HepG2 (cell line): Measurements from ENCODE around the gene ARHGAP23. TPM values are rescaled to one million over a fixed set of nuclear protein-coding genes. Genes with fewer than 3 reads are reported as not detected.
"Not testable (repeated sequence)": the region's sequence is repeated elsewhere in the genome, so short reads cannot be mapped to it uniquely, and the experiment has no call there.

Source experiments
- KLF16 ChIP-seq, 2 experiments: sonication (generic) in 1 of 2; formaldehyde crosslinking in 1 of 2; IDR thresholded peaks; 2 replicates each; pipeline versions ENCODE4 v1.6.1 to v1.8.0; 2016 to 2023; ENCODE audit warnings: missing genetic modification reagents in 2 of 2, missing compliant biosample characterization in 1 of 2
- MAX ChIP-seq: IDR thresholded peaks from 2 replicates; pipeline ENCODE4 v1.6.1; 2012; ENCODE audit warnings: inconsistent platforms
- MXI1 ChIP-seq: IDR thresholded peaks from 3 replicates; pipeline ENCODE4 v1.6.1; 2012; ENCODE audit warnings: low read depth, low read length, inconsistent platforms, borderline replicate concordance
- NR2F6 ChIP-seq, 2 experiments: IDR thresholded peaks; 2 replicates each; pipeline ENCODE4 v1.6.1; 2016; ENCODE audit warnings: antibody characterized with exemption in 1 of 2, mild to moderate bottlenecking in 1 of 2
- NRL ChIP-seq: sonication (generic); formaldehyde crosslinking; IDR thresholded peaks from 2 replicates; pipeline ENCODE4 v1.5.0; 2020; ENCODE audit warnings: missing genetic modification reagents, mild to moderate bottlenecking, moderate library complexity, borderline replicate concordance
- RXRA ChIP-seq: sonication (generic); formaldehyde crosslinking; IDR thresholded peaks from 2 replicates; pipeline ENCODE4 v1.5.1; 2020; ENCODE audit warnings: missing genetic modification reagents
- TEAD3 ChIP-seq: optimal IDR thresholded peaks from 2 replicates; pipeline ENCODE3; 2016; ENCODE audit warnings: borderline replicate concordance
- polyA plus RNA-seq, 8 experiments: library from polyadenylated mRNA; depleted of rRNA in 3 of 8; stranded (reverse) in 7 of 8; unstranded in 1 of 8; fragments of >200 nt; fragmentation: Illumina TruSeq in 4 of 8; extraction: Trizol in 4 of 8; gene quantifications; 2 replicates each; pipeline versions ENCODE4 v1.2.1 to v1.2.3, GENCODE V29; 2011 to 2016; ENCODE audit warnings: low read depth in 4 of 8, missing spikeins in 1 of 8, mixed read lengths in 1 of 8; ENCODE audit not compliant: insufficient read depth in 1 of 8
- total RNA-seq, 5 experiments: library from RNA; depleted of rRNA; stranded (reverse); fragments of >200 nt; fragmentation: Illumina TruSeq; extraction: Trizol; gene quantifications; 2 replicates each; pipeline ENCODE4 v1.2.3, GENCODE V29; 2016; ENCODE audit warnings: low read depth in 1 of 5
- TF ChIP-seq, protein P1 (sequence below): IDR thresholded peaks from 2 replicates; pipeline ENCODE4 v1.4.0; 2020; ENCODE audit warnings: mild to moderate bottlenecking, missing genetic modification reagents
- TF ChIP-seq, protein P2 (sequence below): IDR thresholded peaks from 2 replicates; pipeline ENCODE4 v1.6.1; 2016; ENCODE audit warnings: missing compliant biosample characterization, missing genetic modification reagents, borderline replicate concordance
- TF ChIP-seq, protein P3 (sequence below): sonication (generic); formaldehyde crosslinking; IDR thresholded peaks from 2 replicates; pipeline ENCODE4 v1.4.0; 2020; ENCODE audit warnings: missing genetic modification reagents

Gene ARHGAP23
- total and polyA plus RNA-seq, 2 of the 13 experiments (the other 11 are each of a cell fraction or from before 2014, with no cell fraction given) = 0.03 TPM; not detected in 1

DNA sequence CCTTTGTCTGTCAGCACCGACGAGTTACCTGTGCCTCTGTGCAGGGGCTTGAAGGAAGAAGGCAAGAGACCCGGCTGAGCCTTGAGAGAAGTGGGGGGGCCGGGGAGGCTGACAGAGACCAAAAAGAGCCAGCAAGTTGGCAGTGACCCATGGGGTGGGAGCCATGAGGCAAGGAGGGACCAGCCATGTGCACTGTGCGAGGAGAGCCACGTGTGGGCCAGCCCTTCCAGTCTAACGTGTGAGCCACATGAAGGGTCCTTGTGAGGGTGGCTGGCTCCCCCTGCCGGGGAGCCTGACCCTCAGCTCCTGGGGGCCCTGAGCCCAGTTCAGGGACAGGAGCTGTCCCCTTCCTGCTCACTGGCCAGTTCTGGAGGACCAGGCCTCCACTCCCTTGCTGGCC, 46.4 kb downstream of the ARHGAP23 start (continued):
- TF ChIP-seq, protein P1, sequence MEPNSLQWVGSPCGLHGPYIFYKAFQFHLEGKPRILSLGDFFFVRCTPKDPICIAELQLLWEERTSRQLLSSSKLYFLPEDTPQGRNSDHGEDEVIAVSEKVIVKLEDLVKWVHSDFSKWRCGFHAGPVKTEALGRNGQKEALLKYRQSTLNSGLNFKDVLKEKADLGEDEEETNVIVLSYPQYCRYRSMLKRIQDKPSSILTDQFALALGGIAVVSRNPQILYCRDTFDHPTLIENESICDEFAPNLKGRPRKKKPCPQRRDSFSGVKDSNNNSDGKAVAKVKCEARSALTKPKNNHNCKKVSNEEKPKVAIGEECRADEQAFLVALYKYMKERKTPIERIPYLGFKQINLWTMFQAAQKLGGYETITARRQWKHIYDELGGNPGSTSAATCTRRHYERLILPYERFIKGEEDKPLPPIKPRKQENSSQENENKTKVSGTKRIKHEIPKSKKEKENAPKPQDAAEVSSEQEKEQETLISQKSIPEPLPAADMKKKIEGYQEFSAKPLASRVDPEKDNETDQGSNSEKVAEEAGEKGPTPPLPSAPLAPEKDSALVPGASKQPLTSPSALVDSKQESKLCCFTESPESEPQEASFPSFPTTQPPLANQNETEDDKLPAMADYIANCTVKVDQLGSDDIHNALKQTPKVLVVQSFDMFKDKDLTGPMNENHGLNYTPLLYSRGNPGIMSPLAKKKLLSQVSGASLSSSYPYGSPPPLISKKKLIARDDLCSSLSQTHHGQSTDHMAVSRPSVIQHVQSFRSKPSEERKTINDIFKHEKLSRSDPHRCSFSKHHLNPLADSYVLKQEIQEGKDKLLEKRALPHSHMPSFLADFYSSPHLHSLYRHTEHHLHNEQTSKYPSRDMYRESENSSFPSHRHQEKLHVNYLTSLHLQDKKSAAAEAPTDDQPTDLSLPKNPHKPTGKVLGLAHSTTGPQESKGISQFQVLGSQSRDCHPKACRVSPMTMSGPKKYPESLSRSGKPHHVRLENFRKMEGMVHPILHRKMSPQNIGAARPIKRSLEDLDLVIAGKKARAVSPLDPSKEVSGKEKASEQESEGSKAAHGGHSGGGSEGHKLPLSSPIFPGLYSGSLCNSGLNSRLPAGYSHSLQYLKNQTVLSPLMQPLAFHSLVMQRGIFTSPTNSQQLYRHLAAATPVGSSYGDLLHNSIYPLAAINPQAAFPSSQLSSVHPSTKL = 0 out of 2 replicates have a peak, but pooled peaks have one; percentile 21
- TF ChIP-seq KLF16 (CRISPR knock-in tag; IDR thresholded peaks at IDR 0.05) = peak in 1 of 2 experiments; percentile 61; a peak in 1 of 4 replicates
- TF ChIP-seq NR2F6 (IDR thresholded peaks at IDR 0.05) = not testable (repeated sequence)
- peak; percentile 13; the same call in 1 of the 2 replicates for TF ChIP-seq NR2F6 (CRISPR knock-in tag; IDR thresholded peaks at IDR 0.05)
- peak; percentile 88 for TF ChIP-seq MAX
- 0 out of 2 replicates have a peak, but pooled peaks have one; percentile 53 for TF ChIP-seq NRL (CRISPR knock-in tag)
- 0 out of 3 replicates have a peak, but pooled peaks have one; percentile 27 for TF ChIP-seq MXI1
- TF ChIP-seq, protein P2, sequence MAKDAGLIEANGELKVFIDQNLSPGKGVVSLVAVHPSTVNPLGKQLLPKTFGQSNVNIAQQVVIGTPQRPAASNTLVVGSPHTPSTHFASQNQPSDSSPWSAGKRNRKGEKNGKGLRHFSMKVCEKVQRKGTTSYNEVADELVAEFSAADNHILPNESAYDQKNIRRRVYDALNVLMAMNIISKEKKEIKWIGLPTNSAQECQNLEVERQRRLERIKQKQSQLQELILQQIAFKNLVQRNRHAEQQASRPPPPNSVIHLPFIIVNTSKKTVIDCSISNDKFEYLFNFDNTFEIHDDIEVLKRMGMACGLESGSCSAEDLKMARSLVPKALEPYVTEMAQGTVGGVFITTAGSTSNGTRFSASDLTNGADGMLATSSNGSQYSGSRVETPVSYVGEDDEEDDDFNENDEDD (CRISPR knock-in tag) = peak; percentile 85; the same call in 1 of the 2 replicates
- TF ChIP-seq TEAD3 (CRISPR knock-in tag) = peak; percentile 33
- TF ChIP-seq, protein P3, sequence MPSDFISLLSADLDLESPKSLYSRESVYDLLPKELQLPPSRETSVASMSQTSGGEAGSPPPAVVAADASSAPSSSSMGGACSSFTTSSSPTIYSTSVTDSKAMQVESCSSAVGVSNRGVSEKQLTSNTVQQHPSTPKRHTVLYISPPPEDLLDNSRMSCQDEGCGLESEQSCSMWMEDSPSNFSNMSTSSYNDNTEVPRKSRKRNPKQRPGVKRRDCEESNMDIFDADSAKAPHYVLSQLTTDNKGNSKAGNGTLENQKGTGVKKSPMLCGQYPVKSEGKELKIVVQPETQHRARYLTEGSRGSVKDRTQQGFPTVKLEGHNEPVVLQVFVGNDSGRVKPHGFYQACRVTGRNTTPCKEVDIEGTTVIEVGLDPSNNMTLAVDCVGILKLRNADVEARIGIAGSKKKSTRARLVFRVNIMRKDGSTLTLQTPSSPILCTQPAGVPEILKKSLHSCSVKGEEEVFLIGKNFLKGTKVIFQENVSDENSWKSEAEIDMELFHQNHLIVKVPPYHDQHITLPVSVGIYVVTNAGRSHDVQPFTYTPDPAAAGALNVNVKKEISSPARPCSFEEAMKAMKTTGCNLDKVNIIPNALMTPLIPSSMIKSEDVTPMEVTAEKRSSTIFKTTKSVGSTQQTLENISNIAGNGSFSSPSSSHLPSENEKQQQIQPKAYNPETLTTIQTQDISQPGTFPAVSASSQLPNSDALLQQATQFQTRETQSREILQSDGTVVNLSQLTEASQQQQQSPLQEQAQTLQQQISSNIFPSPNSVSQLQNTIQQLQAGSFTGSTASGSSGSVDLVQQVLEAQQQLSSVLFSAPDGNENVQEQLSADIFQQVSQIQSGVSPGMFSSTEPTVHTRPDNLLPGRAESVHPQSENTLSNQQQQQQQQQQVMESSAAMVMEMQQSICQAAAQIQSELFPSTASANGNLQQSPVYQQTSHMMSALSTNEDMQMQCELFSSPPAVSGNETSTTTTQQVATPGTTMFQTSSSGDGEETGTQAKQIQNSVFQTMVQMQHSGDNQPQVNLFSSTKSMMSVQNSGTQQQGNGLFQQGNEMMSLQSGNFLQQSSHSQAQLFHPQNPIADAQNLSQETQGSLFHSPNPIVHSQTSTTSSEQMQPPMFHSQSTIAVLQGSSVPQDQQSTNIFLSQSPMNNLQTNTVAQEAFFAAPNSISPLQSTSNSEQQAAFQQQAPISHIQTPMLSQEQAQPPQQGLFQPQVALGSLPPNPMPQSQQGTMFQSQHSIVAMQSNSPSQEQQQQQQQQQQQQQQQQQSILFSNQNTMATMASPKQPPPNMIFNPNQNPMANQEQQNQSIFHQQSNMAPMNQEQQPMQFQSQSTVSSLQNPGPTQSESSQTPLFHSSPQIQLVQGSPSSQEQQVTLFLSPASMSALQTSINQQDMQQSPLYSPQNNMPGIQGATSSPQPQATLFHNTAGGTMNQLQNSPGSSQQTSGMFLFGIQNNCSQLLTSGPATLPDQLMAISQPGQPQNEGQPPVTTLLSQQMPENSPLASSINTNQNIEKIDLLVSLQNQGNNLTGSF = peak; percentile 73; the same call in 1 of the 2 replicates
- TF ChIP-seq RXRA (CRISPR knock-in tag) = 0 out of 2 replicates have a peak, but pooled peaks have one; percentile 35
